DOHH2 (cell line): ENCODE data around the gene TIMM44.

ENCODE experiments used
- EZH2phosphoT487 ChIP-seq: fragments of 200-600 bp; sonication (generic); IDR thresholded peaks from 2 replicates; pipeline ENCODE4 v1.6.1; 2017; ENCODE audit warnings: borderline replicate concordance, mild to moderate bottlenecking, antibody characterized with exemption, low read length, moderate library complexity, mixed read lengths
- TF ChIP-seq, protein P1 (sequence below): fragments of 200-600 bp; sonication (generic); IDR thresholded peaks from one replicate; pipeline ENCODE4 v1.5.1; 2014; ENCODE audit warnings: antibody characterized with exemption, mild to moderate bottlenecking, low read depth, low read length; ENCODE audit not compliant: poor library complexity, severe bottlenecking

DNA sequence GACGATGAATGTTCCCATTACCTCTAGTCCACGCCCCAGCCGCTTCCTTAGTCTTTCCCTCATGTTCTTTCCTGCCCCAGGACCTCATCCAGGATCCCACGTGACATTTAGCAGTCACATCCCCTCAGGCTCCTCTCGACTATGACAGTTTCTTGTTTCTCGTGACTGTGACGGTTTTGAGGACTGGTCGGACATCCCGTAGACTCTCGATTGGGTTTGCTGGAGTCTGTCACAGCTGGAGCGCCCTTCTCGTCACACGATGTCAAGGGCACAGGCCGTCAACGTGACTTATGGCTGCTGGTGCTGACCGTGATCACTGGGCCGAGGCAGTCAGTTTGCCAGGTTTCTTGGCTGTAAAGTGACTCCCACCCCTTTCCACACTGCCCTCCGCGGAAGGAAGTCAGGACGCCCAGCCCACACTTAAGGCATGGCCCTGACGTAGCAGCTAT, 39.2 kb upstream of the TIMM44 start:
- TF ChIP-seq, protein P1, sequence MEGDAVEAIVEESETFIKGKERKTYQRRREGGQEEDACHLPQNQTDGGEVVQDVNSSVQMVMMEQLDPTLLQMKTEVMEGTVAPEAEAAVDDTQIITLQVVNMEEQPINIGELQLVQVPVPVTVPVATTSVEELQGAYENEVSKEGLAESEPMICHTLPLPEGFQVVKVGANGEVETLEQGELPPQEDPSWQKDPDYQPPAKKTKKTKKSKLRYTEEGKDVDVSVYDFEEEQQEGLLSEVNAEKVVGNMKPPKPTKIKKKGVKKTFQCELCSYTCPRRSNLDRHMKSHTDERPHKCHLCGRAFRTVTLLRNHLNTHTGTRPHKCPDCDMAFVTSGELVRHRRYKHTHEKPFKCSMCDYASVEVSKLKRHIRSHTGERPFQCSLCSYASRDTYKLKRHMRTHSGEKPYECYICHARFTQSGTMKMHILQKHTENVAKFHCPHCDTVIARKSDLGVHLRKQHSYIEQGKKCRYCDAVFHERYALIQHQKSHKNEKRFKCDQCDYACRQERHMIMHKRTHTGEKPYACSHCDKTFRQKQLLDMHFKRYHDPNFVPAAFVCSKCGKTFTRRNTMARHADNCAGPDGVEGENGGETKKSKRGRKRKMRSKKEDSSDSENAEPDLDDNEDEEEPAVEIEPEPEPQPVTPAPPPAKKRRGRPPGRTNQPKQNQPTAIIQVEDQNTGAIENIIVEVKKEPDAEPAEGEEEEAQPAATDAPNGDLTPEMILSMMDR = no peak
- no peak for TF ChIP-seq EZH2phosphoT487
